GM12891 (cell line): ENCODE measurements around the gene NDUFS2.

ENCODE experiments used
- POLR2A ChIP-seq: IDR thresholded peaks from 2 replicates; pipeline ENCODE4 v1.6.1; 2011; ENCODE audit warnings: low read depth, low read length, control low read depth
- POLR2AphosphoS5 ChIP-seq: IDR thresholded peaks from 2 replicates; pipeline ENCODE4 v1.6.1; 2011; ENCODE audit warnings: low read depth, low read length, control low read depth
- TAF1 ChIP-seq: IDR thresholded peaks from 2 replicates; pipeline ENCODE4 v1.6.1; 2011; ENCODE audit warnings: low read depth, low read length, control low read depth

- TF ChIP-seq POLR2A (no peak), POLR2AphosphoS5 (no peak), TAF1 (no peak)
Measured at GRCh38 chr1:161261261-161262235, 59.4 kb downstream of the NDUFS2 start.
